Measurements from ENCODE around the gene SSBP2. TPM values are rescaled to one million over a fixed set of nuclear protein-coding genes. Genes with fewer than 3 reads are reported as not detected.

SSBP2 gene
- total RNA-seq, 4 donors from 2014 or later, result 38.6 to 58.5 (median 51.8) TPM

GRCh38 chr5:81633891-81634290 is 117.0 kb downstream of the SSBP2 start:
- DNase-seq, result no peak
- WGBS, 2 donors, result 93 to 95% methylated on average over 4 of the region's 4 CpGs

GRCh38 chr5:81633471-81633870 is 117.4 kb downstream of the SSBP2 start:
- 97% methylated on average over 3 of the region's 3 CpGs for WGBS, 2 donors
- DNase-seq, result no peak
- no peaks in the 10 kb centered on the region for H3K36me3 ChIP-seq
- no peaks in the 10 kb centered on the region for H3K9me3 ChIP-seq
- no peak overlapping the region for H3K4me3 ChIP-seq (replicated peaks in 1 of 3)
- intact Hi-C loops (cut with DNase I), result no loop called here
- H3K27ac ChIP-seq, result no peak overlapping the region
- H3K27me3 ChIP-seq, result no peaks in the 10 kb centered on the region
- no peaks in the 10 kb centered on the region for H3K4me1 ChIP-seq
- TF ChIP-seq CTCF (IDR thresholded peaks at IDR 0.05) (no peak), POLR2A (IDR thresholded peaks at IDR 0.05) (no peak)

More at GRCh38 chr5:81633891-81634290, 117.0 kb downstream of the SSBP2 start:
- TF ChIP-seq POLR2A (IDR thresholded peaks at IDR 0.05) (no peak), CTCF (IDR thresholded peaks at IDR 0.05) (no peak)
- H3K36me3 ChIP-seq, result no peaks in the 10 kb centered on the region
- intact Hi-C loops (cut with DNase I), result no loop called here
- no peak overlapping the region for H3K27ac ChIP-seq
- H3K27me3 ChIP-seq, result no peaks in the 10 kb centered on the region
- H3K4me1 ChIP-seq, result no peaks in the 10 kb centered on the region
- H3K9me3 ChIP-seq, result no peaks in the 10 kb centered on the region
- H3K4me3 ChIP-seq (replicated peaks in 1 of 3), result no peak overlapping the region

GRCh38 chr5:81632679-81633078 is 118.2 kb downstream of the SSBP2 start:
- no peak for DNase-seq
- H3K9me3 ChIP-seq, result no peaks in the 10 kb centered on the region
- no peak overlapping the region for H3K4me3 ChIP-seq (replicated peaks in 1 of 3)
- H3K36me3 ChIP-seq, result no peaks in the 10 kb centered on the region
- H3K4me1 ChIP-seq, result no peaks in the 10 kb centered on the region
- intact Hi-C loops (cut with DNase I), result no loop called here
- TF ChIP-seq POLR2A (IDR thresholded peaks at IDR 0.05) (no peak), CTCF (IDR thresholded peaks at IDR 0.05) (no peak)
- H3K27me3 ChIP-seq, result no peaks in the 10 kb centered on the region
- H3K27ac ChIP-seq, result no peak overlapping the region

- Histone ChIP-seq H3K9me3 (no peaks in the 10 kb centered on the region), H3K4me3 (replicated peaks in 1 of 3) (no peak overlapping the region), H3K4me1 (no peaks in the 10 kb centered on the region), H3K27me3 (no peaks in the 10 kb centered on the region), H3K36me3 (no peaks in the 10 kb centered on the region), H3K27ac (no peak overlapping the region)
- intact Hi-C loops (cut with DNase I), result no loop called here
- no peak for DNase-seq
- 70 to 100% methylated on average over 1 of the region's 1 CpG for WGBS, 2 donors
- TF ChIP-seq POLR2A (IDR thresholded peaks at IDR 0.05) (no peak), CTCF (IDR thresholded peaks at IDR 0.05) (no peak)
Measured at GRCh38 chr5:81631621-81632020, 119.3 kb downstream of the SSBP2 start.

- Histone ChIP-seq H3K27me3 (no peaks in the 10 kb centered on the region), H3K9me3 (no peaks in the 10 kb centered on the region), H3K4me1 (no peaks in the 10 kb centered on the region), H3K36me3 (no peaks in the 10 kb centered on the region), H3K4me3 (replicated peaks in 1 of 3) (no peak overlapping the region), H3K27ac (no peak overlapping the region)
- 85 to 90% methylated on average over 7 of the region's 7 CpGs for WGBS, 2 donors
- no peak for DNase-seq
- TF ChIP-seq CTCF (IDR thresholded peaks at IDR 0.05) (no peak), POLR2A (IDR thresholded peaks at IDR 0.05) (no peak)
- intact Hi-C loops (cut with DNase I), result no loop called here
Measured at GRCh38 chr5:81631124-81631523, 119.8 kb downstream of the SSBP2 start.

All from thyroid gland (tissue), 4 donors.